SK-N-SH (cell line): ENCODE results near the gene ALPL. TPM values are rescaled to one million over a fixed set of nuclear protein-coding genes. Genes with fewer than 3 reads are reported as not detected.

Experiments used
- CTCF ChIA-PET: fragments of 300-600, 350-600 bp; formaldehyde crosslinking; extraction: SDS; loops from one replicate; lab custom pipeline; 2021; lab: Yijun Ruan, JAX
- POLR2A ChIA-PET: fragments of 350-600 bp; sonication (Branson Sonifier 250); formaldehyde crosslinking; extraction: SDS; loops from one replicate; lab custom pipeline; 2020; ENCODE audit warnings: antibody characterized with exemption, inconsistent platforms; lab: Yijun Ruan, JAX
- DNase-seq: peaks from one replicate; pipeline ENCODE4 v3.0.0; 2012
- H2AFZ ChIP-seq: fragments of 200-600 bp; sonication (generic); 2 replicates; pipeline ENCODE4 v1.8.1; 2016; ENCODE audit warnings: antibody characterized with exemption, mild to moderate bottlenecking, low read depth
- H3F3A ChIP-seq: fragments of 200-600 bp; sonication (generic); replicated peaks from 2 replicates; pipeline ENCODE3; 2016; ENCODE audit warnings: antibody characterized with exemption, mild to moderate bottlenecking; ENCODE audit not compliant: insufficient read depth
- H3K27ac ChIP-seq, 2 experiments: fragments of 200-500 bp in 1 of 2; fragments of 200-600 bp in 1 of 2; sonication (Bioruptor generic) in 1 of 2; sonication (generic), shearing (Covaris generic) in 1 of 2; 2 replicates each; pipeline versions ENCODE4 v1.5.1 to v1.6.1; 2014 to 2016; ENCODE audit warnings: low read depth in 2 of 2, inconsistent platforms in 1 of 2, low read length in 1 of 2, mild to moderate bottlenecking in 1 of 2, mixed read lengths in 1 of 2
- H3K27me3 ChIP-seq: fragments of 200-600 bp; sonication (generic), shearing (Covaris generic); 2 replicates; pipeline ENCODE4 v1.6.1; 2016; ENCODE audit warnings: mixed run types; ENCODE audit not compliant: insufficient read depth
- H3K36me3 ChIP-seq, 2 experiments: fragments of 200-500 bp in 1 of 2; fragments of 200-600 bp in 1 of 2; sonication (Bioruptor generic) in 1 of 2; sonication (generic) in 1 of 2; replicated peaks in 1 of 2; 2 replicates each; pipeline versions ENCODE3 to v1.5.1; 2014 to 2016; ENCODE audit warnings: low read length in 1 of 2, mild to moderate bottlenecking in 1 of 2; ENCODE audit not compliant: insufficient read depth in 2 of 2, control insufficient read depth in 1 of 2
- H3K4me1 ChIP-seq, 2 experiments: fragments of 200-500 bp in 1 of 2; fragments of 200-600 bp in 1 of 2; sonication (Bioruptor generic) in 1 of 2; sonication (generic), shearing (Covaris generic) in 1 of 2; 2 replicates each; pipeline versions ENCODE4 v1.5.1 to v1.6.1; 2014 to 2016; ENCODE audit warnings: low read depth in 1 of 2, low read length in 1 of 2, mixed run types in 1 of 2; ENCODE audit not compliant: insufficient read depth in 2 of 2, control insufficient read depth in 1 of 2
- H3K4me2 ChIP-seq: fragments of 200-600 bp; sonication (generic), shearing (Covaris generic); 2 replicates; pipeline ENCODE4 v1.6.1; 2017; ENCODE audit warnings: mixed run types
- H3K4me3 ChIP-seq, 2 experiments: fragments of 200-500 bp in 1 of 2; fragments of 200-600 bp in 1 of 2; sonication (Bioruptor generic) in 1 of 2; sonication (generic), shearing (Covaris generic) in 1 of 2; 2 replicates each; pipeline versions ENCODE4 v1.5.1 to v1.8.1; 2014 to 2016; ENCODE audit warnings: low read depth in 2 of 2, inconsistent platforms in 1 of 2, low read length in 1 of 2, mild to moderate bottlenecking in 1 of 2, mixed read lengths in 1 of 2, moderate library complexity in 1 of 2
- H3K79me2 ChIP-seq: fragments of 200-600 bp; sonication (generic); 2 replicates; pipeline ENCODE4 v1.8.1; 2017; ENCODE audit warnings: mild to moderate bottlenecking; ENCODE audit not compliant: insufficient read depth
- H3K9ac ChIP-seq: fragments of 200-600 bp; sonication (generic); 2 replicates; pipeline ENCODE4 v1.6.1; 2017; ENCODE audit warnings: mixed run types
- H3K9me2 ChIP-seq: fragments of 200-600 bp; sonication (generic); 2 replicates; pipeline ENCODE4 v1.6.1; 2017; ENCODE audit warnings: mixed run types
- H3K9me3 ChIP-seq: fragments of 200-600 bp; sonication (generic); 2 replicates; pipeline ENCODE4 v1.6.1; 2017; ENCODE audit warnings: mixed run types, mild to moderate bottlenecking, moderate library complexity
- H4K20me1 ChIP-seq: fragments of 200-600 bp; sonication (generic); 2 replicates; pipeline ENCODE4 v1.6.1; 2017; ENCODE audit warnings: mild to moderate bottlenecking, mixed run types; ENCODE audit not compliant: insufficient read depth
- CHD2 ChIP-seq: fragments of 150-350 bp; IDR thresholded peaks from 2 replicates; pipeline ENCODE4 v1.6.1; 2018; ENCODE audit warnings: low read length; ENCODE audit not compliant: partially characterized antibody
- EZH2phosphoT487 ChIP-seq: fragments of 200-600 bp; sonication (generic); IDR thresholded peaks from 2 replicates; pipeline ENCODE4 v1.6.1; 2017; ENCODE audit warnings: low read depth, mixed run types, mild to moderate bottlenecking, antibody characterized with exemption, moderate library complexity, borderline replicate concordance
- FOXM1 ChIP-seq: IDR thresholded peaks from 2 replicates; pipeline ENCODE4 v1.4.0; 2012; ENCODE audit warnings: low read depth, mild to moderate bottlenecking
- GABPA ChIP-seq: IDR thresholded peaks from 2 replicates; pipeline ENCODE4 v1.4.0; 2012; ENCODE audit warnings: low read depth, mild to moderate bottlenecking
- JUND ChIP-seq: IDR thresholded peaks from 2 replicates; pipeline ENCODE4 v1.4.0; 2012
- MEF2A ChIP-seq: IDR thresholded peaks from 2 replicates; pipeline ENCODE4 v1.4.0; 2012; ENCODE audit warnings: low read depth, borderline replicate concordance
- MXI1 ChIP-seq: IDR thresholded peaks from 2 replicates; pipeline ENCODE4 v1.6.1; 2012; ENCODE audit warnings: mild to moderate bottlenecking, low read depth, low read length, improper control_type of control experiment
- NFIC ChIP-seq: IDR thresholded peaks from 2 replicates; pipeline ENCODE4 v1.4.0; 2012; ENCODE audit warnings: borderline replicate concordance
- POLR2AphosphoS5 ChIP-seq: IDR thresholded peaks from 2 replicates; pipeline ENCODE4 v1.6.1; 2012; ENCODE audit warnings: low read depth, low read length
- RFX5 ChIP-seq: IDR thresholded peaks from 2 replicates; pipeline ENCODE4 v1.6.1; 2012; ENCODE audit warnings: mild to moderate bottlenecking, improper control_type of control experiment, low read length
- RXRA ChIP-seq: IDR thresholded peaks from 2 replicates; pipeline ENCODE4 v1.4.0; 2012; ENCODE audit warnings: low read depth, mild to moderate bottlenecking, borderline replicate concordance
- SMC3 ChIP-seq: IDR thresholded peaks from 2 replicates; pipeline ENCODE4 v1.6.1; 2012; ENCODE audit warnings: low read depth, low read length, improper control_type of control experiment
- TAF1 ChIP-seq: IDR thresholded peaks from 2 replicates; pipeline ENCODE4 v1.6.1; 2012; ENCODE audit warnings: low read depth, mild to moderate bottlenecking, low read length, moderate library complexity, borderline replicate concordance
- TEAD4 ChIP-seq: IDR thresholded peaks from 2 replicates; pipeline ENCODE4 v1.4.0; 2012; ENCODE audit warnings: mild to moderate bottlenecking, borderline replicate concordance; ENCODE audit not compliant: insufficient read depth
- YY1 ChIP-seq: IDR thresholded peaks from 2 replicates; pipeline ENCODE4 v1.4.0; 2012; ENCODE audit warnings: low read depth, mild to moderate bottlenecking
- ZBTB33 ChIP-seq: IDR thresholded peaks from 2 replicates; pipeline ENCODE4 v1.4.0; 2012; ENCODE audit warnings: low read depth, borderline replicate concordance
- WGBS: methylation state at CpG from one replicate; pipeline ENCODE4 v1.1.6; 2017; ENCODE audit warnings: low lambda C conversion rate; 5-methylcytosine and 5-hydroxymethylcytosine counted together
- polyA plus RNA-seq, 3 experiments: library from polyadenylated mRNA; depleted of rRNA; stranded (reverse); fragments of >200 nt; gene quantifications; 2 replicates each; pipeline ENCODE4 v1.2.3, GENCODE V29; 2012
- TF ChIP-seq, protein P1 (sequence below): IDR thresholded peaks from 2 replicates; pipeline ENCODE4 v1.6.1; 2012; ENCODE audit warnings: mild to moderate bottlenecking, low read depth, low read length, moderate library complexity
- TF ChIP-seq, protein P2 (sequence below): fragments of 150-350 bp; IDR thresholded peaks from 2 replicates; pipeline ENCODE4 v1.6.1; 2017; ENCODE audit warnings: antibody characterized with exemption, low read length, low read depth, borderline replicate concordance
- TF ChIP-seq, protein P3 (sequence below): fragments of 150-350 bp; IDR thresholded peaks from 2 replicates; pipeline ENCODE4 v1.6.1; 2016; ENCODE audit warnings: mild to moderate bottlenecking, low read depth, low read length
- TF ChIP-seq, protein P4 (sequence below): IDR thresholded peaks from 2 replicates; pipeline ENCODE4 v1.4.0; 2012; ENCODE audit warnings: low read depth, borderline replicate concordance

ALPL gene
- polyA plus RNA-seq, 1 of the 3 experiments (the other 2 are of a cell fraction), result 0.69 TPM

- H4K20me1 ChIP-seq, result no peaks in the 10 kb centered on the region
- CTCF ChIA-PET, result interaction anchor here (0.6 to 6.0 kb wide), 2 partner anchors 13 to 44 kb away, joined by 3 to 28 read pairs; no protein-coding TSS in a partner anchor
Measured at GRCh38 chr1:21608798-21609197, 99.6 kb downstream of the ALPL start.

More at GRCh38 chr1:21608798-21609197, 99.6 kb downstream of the ALPL start:
- no peak overlapping the region for H3K4me3 ChIP-seq
- H3K9me3 ChIP-seq, result no peaks in the 10 kb centered on the region
- no peak overlapping the region for H3K27ac ChIP-seq
- H2AFZ ChIP-seq, result no peak overlapping the region
- H3K4me2 ChIP-seq, result no peak overlapping the region
- peaks cover 15% of the 10 kb centered on the region for H3K27me3 ChIP-seq
- H3K4me1 ChIP-seq, result no peaks in the 10 kb centered on the region
- H3F3A ChIP-seq, result no peaks in the 10 kb centered on the region
- POLR2A ChIA-PET, result no interaction called here
- TF ChIP-seq NFIC (no peak), YY1 (no peak), SMC3 (no peak), EZH2phosphoT487 (no peak), MXI1 (no peak), RFX5 (no peak), ZBTB33 (no peak), POLR2AphosphoS5 (no peak), MEF2A (no peak), TAF1 (no peak), GABPA (no peak), RXRA (no peak), TEAD4 (no peak), CHD2 (no peak), JUND (no peak), FOXM1 (no peak)
- TF ChIP-seq, protein P1, sequence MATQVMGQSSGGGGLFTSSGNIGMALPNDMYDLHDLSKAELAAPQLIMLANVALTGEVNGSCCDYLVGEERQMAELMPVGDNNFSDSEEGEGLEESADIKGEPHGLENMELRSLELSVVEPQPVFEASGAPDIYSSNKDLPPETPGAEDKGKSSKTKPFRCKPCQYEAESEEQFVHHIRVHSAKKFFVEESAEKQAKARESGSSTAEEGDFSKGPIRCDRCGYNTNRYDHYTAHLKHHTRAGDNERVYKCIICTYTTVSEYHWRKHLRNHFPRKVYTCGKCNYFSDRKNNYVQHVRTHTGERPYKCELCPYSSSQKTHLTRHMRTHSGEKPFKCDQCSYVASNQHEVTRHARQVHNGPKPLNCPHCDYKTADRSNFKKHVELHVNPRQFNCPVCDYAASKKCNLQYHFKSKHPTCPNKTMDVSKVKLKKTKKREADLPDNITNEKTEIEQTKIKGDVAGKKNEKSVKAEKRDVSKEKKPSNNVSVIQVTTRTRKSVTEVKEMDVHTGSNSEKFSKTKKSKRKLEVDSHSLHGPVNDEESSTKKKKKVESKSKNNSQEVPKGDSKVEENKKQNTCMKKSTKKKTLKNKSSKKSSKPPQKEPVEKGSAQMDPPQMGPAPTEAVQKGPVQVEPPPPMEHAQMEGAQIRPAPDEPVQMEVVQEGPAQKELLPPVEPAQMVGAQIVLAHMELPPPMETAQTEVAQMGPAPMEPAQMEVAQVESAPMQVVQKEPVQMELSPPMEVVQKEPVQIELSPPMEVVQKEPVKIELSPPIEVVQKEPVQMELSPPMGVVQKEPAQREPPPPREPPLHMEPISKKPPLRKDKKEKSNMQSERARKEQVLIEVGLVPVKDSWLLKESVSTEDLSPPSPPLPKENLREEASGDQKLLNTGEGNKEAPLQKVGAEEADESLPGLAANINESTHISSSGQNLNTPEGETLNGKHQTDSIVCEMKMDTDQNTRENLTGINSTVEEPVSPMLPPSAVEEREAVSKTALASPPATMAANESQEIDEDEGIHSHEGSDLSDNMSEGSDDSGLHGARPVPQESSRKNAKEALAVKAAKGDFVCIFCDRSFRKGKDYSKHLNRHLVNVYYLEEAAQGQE, result no peak
- TF ChIP-seq, protein P2, sequence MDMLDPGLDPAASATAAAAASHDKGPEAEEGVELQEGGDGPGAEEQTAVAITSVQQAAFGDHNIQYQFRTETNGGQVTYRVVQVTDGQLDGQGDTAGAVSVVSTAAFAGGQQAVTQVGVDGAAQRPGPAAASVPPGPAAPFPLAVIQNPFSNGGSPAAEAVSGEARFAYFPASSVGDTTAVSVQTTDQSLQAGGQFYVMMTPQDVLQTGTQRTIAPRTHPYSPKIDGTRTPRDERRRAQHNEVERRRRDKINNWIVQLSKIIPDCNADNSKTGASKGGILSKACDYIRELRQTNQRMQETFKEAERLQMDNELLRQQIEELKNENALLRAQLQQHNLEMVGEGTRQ, result no peak
- TF ChIP-seq, protein P3, sequence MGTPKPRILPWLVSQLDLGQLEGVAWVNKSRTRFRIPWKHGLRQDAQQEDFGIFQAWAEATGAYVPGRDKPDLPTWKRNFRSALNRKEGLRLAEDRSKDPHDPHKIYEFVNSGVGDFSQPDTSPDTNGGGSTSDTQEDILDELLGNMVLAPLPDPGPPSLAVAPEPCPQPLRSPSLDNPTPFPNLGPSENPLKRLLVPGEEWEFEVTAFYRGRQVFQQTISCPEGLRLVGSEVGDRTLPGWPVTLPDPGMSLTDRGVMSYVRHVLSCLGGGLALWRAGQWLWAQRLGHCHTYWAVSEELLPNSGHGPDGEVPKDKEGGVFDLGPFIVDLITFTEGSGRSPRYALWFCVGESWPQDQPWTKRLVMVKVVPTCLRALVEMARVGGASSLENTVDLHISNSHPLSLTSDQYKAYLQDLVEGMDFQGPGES, result no peak
- TF ChIP-seq, protein P4, sequence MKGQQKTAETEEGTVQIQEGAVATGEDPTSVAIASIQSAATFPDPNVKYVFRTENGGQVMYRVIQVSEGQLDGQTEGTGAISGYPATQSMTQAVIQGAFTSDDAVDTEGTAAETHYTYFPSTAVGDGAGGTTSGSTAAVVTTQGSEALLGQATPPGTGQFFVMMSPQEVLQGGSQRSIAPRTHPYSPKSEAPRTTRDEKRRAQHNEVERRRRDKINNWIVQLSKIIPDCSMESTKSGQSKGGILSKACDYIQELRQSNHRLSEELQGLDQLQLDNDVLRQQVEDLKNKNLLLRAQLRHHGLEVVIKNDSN, result no peak
- no peaks in the 10 kb centered on the region for H3K79me2 ChIP-seq
- 29% methylated on average over 2 of the region's 4 CpGs for WGBS
- H3K36me3 ChIP-seq, result no peaks in the 10 kb centered on the region
- H3K9me2 ChIP-seq, result no peaks in the 10 kb centered on the region
- H3K9ac ChIP-seq, result no peak overlapping the region
- DNase-seq, result no peak
